Measurements from ENCODE around the gene RFC3.

The RFC3 gene

DNA sequence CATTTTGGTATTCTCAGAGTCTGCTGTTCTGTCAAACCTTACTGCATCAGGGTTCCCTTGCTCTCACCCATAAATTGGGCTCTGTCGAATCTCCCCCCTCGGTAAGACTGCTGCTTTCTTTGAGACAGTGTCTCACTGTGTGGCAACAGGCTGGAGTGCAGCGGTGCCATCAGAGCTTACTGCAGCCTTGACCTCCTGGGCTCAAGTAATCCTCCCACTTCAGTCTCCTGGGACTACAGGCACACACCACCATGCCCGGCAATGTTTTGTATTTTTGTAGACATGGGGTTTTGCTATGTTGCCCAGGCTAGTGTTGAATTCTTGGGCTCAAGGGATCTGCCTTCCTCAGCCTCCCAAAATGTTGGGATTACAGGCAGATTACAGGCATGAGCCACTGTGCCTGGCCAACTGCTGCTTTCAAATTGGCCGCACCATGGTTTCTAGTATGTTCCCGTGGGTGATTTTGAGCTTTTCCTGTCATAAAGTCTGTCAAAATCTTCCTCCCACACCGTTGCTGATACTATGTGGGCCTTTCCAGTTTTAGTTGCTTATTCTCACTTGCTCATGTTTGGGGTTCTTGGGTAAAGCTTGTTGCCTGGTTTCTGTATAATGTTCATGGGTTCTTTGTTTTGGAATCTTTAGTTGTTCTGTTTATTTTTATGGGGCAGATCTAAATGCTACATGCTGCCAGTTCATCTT is 10.6 kb downstream of the RFC3 start:
- in situ Hi-C loops (cut with HindIII; ENCODE audit: low sequenced_read_pairs), result no loop called here
- no peak overlapping the region for H3K4me3 ChIP-seq (ENCODE audit: low read depth, low read length)
- TF ChIP-seq, protein P1, sequence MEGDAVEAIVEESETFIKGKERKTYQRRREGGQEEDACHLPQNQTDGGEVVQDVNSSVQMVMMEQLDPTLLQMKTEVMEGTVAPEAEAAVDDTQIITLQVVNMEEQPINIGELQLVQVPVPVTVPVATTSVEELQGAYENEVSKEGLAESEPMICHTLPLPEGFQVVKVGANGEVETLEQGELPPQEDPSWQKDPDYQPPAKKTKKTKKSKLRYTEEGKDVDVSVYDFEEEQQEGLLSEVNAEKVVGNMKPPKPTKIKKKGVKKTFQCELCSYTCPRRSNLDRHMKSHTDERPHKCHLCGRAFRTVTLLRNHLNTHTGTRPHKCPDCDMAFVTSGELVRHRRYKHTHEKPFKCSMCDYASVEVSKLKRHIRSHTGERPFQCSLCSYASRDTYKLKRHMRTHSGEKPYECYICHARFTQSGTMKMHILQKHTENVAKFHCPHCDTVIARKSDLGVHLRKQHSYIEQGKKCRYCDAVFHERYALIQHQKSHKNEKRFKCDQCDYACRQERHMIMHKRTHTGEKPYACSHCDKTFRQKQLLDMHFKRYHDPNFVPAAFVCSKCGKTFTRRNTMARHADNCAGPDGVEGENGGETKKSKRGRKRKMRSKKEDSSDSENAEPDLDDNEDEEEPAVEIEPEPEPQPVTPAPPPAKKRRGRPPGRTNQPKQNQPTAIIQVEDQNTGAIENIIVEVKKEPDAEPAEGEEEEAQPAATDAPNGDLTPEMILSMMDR (IDR thresholded peaks at IDR 0.05; ENCODE audit: low read depth, low read length, missing control alignments), result no peak
- no peak for DNase-seq (ENCODE audit: low read depth)

DNA sequence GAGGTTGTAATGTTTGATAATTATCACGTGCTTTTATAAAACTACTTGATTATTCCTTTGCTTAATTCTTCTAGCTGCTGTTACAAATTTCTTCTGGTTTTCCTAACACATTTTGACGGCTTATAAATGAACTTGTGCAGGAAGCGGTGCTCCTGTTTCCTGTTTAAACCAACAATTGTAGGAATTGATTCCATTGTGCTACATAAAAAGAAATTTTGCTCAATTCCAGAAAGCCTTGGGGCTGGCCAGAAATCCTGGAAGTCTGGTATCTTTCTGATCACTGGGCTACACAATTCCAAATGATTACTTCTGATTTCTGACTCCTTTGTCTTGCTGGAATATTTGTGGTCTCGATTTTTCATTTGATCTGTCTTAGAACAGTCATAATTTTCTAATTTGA is 14.9 kb downstream of the RFC3 start:
- in situ Hi-C loops (cut with HindIII; ENCODE audit: low sequenced_read_pairs), result no loop called here
- no peak for DNase-seq (ENCODE audit: low read depth)
- H3K4me3 ChIP-seq (ENCODE audit: low read depth, low read length), result no peak overlapping the region
- TF ChIP-seq, protein P1 (IDR thresholded peaks at IDR 0.05; ENCODE audit: low read depth, low read length, missing control alignments), result no peak

DNA sequence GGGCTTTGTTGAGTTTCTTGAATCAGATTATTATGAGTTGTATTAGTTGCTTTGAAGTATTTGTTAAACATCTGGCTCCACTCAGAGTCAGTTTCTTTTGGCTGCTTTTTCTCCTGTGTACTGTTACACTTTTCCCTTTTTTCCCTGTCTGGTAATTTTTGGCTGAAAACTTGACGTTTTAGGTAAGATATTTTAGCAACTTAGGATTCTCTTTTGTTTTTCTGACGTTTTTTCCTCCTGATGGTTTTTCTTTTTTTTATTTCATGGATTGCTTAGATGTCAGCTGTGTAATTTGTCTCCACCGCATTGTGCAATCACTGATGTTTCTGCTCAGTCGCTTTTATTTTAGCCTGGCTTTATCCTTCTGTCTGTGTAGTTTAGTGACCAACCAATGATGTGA is 20.7 kb downstream of the RFC3 start:
- TF ChIP-seq, protein P1 (IDR thresholded peaks at IDR 0.05; ENCODE audit: low read depth, low read length, missing control alignments), result no peak
- no peak overlapping the region for H3K4me3 ChIP-seq (ENCODE audit: low read depth, low read length)
- in situ Hi-C loops (cut with HindIII; ENCODE audit: low sequenced_read_pairs), result no loop called here
- DNase-seq (ENCODE audit: low read depth), result no peak

DNA sequence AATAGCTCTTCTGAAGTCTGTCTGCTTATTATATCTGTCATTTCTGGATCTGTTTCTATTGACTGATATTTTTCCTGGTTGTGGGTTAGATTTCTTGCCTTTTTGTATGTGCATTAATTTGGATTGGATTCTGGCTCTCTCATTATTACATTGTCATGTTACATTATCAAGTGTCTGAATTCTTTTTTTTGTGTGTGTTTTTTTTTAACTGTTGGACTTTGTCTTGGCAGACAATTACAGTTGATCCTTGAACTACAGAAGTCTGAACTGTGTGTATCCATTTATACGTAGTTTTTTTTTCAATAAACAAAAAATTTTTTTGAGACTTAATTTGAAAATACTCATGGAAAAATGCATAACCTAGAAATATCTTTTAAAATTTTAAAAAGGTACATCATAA is 22.5 kb downstream of the RFC3 start:
- no peak for DNase-seq (ENCODE audit: low read depth)
- TF ChIP-seq, protein P1 (IDR thresholded peaks at IDR 0.05; ENCODE audit: low read depth, low read length, missing control alignments), result no peak
- in situ Hi-C loops (cut with HindIII; ENCODE audit: low sequenced_read_pairs), result no loop called here
- no peak overlapping the region for H3K4me3 ChIP-seq (ENCODE audit: low read depth, low read length)

DNA sequence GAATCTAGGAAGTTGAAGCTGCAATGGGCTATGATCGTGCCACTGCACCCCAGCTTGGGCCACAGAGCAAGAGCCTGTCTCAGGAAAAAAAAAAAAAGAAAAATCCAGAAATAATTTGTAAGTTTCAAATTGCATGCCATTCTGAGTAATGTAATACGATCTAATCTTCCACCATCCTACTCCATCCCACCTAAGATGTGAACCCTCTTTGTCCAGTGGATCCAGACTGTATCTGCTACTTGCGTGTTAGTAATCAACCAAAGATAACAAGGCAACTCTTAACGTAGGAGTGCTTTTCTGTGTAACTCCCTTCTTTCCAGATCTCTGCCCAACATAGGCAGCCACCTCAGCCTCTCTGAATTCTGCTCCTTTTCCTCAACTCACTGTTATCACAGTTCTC is 24.3 kb downstream of the RFC3 start:
- TF ChIP-seq, protein P1 (IDR thresholded peaks at IDR 0.05; ENCODE audit: low read depth, low read length, missing control alignments), result no peak
- in situ Hi-C loops (cut with HindIII; ENCODE audit: low sequenced_read_pairs), result no loop called here
- no peak overlapping the region for H3K4me3 ChIP-seq (ENCODE audit: low read depth, low read length)
- no peak for DNase-seq (ENCODE audit: low read depth)

DNA sequence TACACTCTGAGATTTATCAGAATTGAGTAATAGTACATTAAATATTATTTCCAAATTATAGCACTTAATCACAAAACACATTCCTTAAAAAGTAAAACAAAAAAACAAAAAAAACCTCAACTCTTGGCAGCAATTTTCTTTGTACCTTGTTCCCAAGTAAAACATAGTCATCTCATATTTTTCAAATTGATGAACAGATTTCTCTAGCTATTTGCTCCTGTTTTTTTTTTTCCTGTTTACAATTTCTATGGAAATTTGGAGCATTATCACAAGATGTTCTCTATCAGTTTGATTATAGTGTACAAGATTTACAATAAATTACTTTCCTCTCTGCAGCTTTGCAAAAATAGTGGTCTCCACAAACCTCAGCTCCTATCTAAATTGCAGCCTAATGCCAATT is 25.0 kb downstream of the RFC3 start:
- no peak overlapping the region for H3K4me3 ChIP-seq (ENCODE audit: low read depth, low read length)
- TF ChIP-seq, protein P1 (IDR thresholded peaks at IDR 0.05; ENCODE audit: low read depth, low read length, missing control alignments), result no peak
- in situ Hi-C loops (cut with HindIII; ENCODE audit: low sequenced_read_pairs), result no loop called here
- DNase-seq (ENCODE audit: low read depth), result no peak

All from astrocyte of the cerebellum (primary cell).